ENCODE results near the gene CALD1.

The CALD1 gene

DNA sequence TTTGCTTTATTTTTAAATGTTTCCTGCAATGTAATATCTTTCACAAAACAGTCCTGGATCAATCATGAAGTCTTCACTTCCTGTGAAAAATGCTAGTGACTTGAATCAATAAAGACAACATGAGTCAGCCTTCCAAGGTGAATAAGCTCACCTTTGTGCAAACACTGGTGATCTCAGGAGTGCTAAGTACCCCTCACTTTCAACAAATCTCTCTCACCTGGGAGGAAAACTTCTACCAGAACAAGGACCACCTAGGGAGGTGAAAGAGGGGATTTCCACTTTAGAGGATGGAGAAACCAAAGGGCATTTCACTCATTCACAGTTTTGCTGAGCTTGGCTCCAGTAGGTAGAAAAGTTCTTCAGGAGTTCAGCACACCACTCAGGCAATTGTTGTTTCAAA is 64.8 kb downstream of the CALD1 start:
- intact Hi-C loops (cut with DNase I) = no loop called here
- DNase-seq = no peak

DNA sequence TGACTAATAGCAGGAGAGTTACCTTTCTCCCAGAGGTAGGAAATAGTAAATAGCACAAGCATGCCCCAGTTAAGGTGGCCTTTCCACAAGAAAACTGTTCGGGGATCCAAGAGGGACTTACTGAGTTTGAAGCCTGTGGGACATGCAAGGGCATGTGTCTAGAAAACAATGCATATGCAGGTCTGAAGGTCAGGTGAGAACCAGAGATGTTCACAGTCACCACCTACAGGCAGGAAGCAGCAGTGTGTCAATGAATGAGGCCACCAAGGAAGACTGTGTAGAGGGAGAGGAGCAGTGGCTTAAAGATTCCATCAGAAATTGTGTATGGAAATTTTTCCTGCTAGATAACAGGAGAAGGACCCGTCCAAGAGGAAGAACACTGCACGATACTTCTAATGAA is 66.0 kb downstream of the CALD1 start:
- DNase-seq = no peak
- intact Hi-C loops (cut with DNase I) = no loop called here

DNA sequence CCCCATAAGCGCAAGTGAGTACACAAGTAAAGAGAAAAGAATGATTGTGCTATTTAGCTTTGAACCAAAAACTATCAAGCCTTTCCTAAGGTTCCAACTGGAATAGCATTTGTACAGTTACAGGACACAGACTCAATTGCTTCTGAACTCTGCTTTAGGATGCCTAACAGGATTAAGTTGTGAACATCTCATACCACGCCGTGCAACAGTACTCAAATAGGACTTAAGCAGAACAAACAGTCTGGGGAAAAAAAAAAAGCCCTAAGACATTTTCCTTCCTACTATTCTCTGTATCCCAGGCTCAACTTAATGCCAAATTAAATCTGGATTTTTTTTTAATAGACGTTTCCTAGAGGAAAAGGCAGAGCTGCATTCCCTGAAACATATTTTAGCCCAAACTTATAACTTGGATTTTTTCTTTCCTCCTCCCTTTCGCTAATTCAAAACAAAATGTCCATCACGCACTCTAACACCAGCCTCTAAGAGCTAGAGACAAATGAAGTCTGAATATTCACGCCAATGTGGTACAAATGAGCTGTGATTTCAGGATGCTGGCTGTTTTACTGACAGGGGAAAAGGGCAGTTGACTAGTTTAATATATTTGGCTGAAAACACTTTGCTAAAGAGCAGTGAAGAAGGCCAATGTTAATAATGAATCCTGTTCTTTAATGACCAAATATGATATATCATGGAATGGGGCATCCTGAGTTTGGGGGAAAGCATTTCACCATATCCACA is 68.6 kb downstream of the CALD1 start:
- no peak for DNase-seq
- intact Hi-C loops (cut with DNase I) = no loop called here

DNA sequence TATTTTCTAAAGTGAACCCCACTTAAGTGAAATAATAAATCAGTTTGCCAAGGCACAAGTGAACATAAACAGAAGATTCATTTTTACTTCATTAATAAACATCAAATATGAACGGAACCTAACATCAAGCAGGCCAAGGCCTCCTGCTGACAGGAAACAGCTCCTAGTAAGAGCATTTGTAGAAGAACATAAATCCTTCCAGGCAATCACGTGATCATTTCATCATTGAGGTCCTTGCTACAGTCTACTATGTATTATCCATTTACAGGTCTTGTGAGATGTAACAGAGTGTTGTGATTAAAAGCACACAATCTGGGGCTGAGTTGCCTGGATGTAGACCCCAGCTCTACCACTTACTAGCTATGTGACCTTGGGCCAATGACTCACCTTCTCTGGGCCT is 70.6 kb downstream of the CALD1 start:
- intact Hi-C loops (cut with DNase I) = no loop called here
- no peak for DNase-seq

DNA sequence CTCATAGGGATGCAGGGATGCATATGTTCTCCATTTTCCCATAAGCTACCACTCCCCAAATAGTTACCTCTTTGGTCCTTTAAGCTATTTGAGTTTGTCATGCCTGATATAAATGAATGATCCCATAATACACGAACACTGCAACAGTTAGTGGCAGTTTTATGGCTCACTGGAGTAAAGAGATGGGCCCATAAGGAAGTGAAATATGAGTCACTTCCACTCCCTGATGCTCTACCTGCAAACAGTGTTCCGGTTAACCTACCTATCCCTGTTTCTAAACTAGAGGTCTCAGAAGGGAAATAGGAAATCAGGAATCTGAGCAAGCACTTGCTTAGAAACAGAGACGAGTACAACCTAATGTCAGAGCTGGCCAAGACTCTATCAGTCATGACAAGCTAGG is 71.7 kb downstream of the CALD1 start:
- DNase-seq = no peak
- intact Hi-C loops (cut with DNase I) = no loop called here

DNA sequence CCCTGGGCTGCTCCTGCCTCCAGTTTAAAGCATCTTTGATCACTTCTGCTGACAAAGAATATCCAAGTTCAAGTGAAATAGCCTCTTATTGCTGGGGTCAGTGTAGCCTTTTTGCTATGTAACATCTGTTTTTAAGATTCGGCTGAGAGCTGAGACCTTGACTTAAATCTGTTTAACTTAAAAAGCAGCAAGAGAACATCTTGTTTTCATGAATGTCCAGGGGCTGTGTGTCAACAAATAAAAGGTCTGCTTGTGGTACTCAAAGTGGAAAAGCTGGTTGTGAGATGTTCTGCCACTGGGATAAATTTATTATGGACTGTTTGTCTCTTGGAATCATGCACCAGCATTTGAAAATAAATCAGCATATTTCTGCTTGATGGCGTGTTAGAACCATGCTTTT is 73.2 kb downstream of the CALD1 start:
- intact Hi-C loops (cut with DNase I) = no loop called here
- DNase-seq = no peak

DNA sequence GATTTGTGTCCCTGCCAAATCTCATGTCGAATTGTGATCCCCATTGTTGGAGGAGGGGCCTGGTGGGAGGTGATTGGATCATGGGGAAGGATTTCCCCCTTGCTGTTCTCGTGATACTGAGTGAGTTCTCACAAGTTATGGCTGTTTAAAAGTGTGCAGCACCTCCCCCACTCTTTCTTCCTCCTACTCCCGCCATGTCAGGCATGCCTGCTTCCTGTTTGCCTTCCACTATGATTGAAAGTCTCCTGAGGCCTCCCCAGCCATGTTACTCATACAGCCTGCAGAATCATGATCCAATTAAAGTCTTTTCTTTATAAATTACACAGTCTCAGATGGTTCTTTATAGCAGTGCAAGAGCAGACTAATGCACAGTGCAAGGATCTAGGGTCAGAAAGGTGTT is 75.4 kb downstream of the CALD1 start:
- no peak for DNase-seq
- intact Hi-C loops (cut with DNase I) = no loop called here

DNA sequence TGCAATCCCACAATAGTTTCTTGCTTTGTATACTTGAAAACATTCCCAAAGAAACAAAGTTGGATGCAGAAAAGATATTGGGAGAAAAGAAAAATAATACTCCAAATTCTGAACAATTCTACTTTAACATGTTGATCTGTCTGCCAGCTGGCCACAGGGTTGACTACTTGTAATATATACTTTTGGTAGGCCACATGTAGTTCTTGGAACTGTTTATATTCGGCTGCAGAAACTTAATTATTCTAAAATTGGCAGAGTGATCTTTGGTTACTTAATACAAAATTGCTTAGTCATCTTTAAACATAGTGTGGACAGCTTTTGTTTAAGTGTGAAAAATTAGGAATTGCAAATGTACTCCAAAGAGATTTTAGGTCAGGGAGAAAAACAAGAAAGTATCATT is 76.0 kb downstream of the CALD1 start:
- DNase-seq = no peak
- intact Hi-C loops (cut with DNase I) = no loop called here

DNA sequence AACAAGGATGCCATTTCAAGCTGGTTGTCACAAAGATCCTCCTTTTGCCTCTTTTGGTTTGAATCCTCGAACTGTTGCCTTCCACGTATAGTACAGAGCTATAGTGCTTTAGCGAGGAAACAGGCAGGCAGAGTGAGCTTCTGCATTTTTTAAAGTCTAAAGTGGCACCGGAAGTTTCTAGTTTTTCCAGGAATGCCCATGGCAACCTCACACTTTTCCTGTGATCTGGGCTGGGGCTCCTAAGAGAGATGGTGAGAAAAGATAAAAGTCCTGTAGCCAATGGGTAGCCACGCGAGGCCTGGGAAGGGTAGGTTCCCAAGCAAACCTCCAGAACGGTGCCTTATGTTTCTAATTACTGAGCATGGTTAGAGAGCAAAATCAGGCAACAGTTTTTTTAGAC is 76.7 kb downstream of the CALD1 start:
- intact Hi-C loops (cut with DNase I) = no loop called here
- DNase-seq = no peak

DNA sequence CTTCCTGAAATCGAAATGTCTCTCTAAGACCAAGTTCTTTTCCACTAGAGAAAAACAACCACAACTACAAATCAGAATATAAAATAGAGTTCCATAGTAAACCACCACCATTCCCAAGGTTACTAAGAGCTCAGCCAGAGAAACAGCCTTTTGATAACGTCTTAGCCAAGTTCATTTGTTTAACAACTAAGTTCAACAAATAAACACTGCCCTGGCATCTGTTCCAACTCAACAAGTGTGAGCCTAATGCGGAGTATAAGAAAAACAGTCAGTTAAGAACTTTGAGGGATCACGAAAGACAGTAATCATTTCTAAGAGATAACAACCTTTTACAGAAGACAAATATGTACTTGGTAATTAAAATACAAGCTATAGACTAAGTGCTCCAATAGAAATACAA is 77.3 kb downstream of the CALD1 start:
- DNase-seq = no peak
- intact Hi-C loops (cut with DNase I) = no loop called here

DNA sequence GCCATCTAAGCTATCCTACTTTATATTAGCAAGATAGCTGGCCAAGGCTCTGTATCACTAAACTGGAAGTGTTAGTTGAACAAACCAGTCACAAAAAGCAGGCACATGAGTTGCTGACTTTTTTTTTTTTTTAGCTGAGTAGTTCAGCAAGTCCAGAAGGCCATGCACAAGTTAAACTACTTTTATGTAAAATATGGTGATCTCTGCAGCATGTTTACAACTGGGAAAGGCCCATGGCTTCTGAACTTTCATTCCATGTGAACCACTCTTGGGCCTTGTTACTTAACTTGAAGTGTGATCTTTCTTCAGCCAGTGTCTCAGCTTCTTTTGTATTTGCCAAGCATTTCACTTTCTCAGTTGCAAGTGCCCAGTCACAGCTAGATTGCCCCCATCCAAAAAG is 78.5 kb downstream of the CALD1 start:
- intact Hi-C loops (cut with DNase I) = no loop called here
- no peak for DNase-seq

DNA sequence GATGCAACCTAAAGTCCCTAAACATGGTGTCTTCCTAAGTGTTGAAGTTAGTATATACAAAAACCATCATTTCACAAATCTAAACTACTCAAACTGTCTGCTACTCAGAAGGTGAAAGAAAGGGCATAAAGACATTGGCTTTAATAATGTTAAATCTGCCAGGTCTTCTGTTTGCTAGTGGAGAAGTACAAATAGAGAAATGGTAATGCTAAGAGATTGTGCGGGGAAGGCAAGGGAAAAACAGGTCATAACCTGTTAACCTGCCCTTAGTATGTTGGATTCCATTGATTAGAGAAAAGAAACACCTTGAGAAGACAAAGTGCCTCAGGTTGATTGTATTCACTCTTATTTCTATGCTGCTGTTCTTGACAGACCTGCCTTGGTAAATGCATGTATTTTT is 80.3 kb downstream of the CALD1 start:
- intact Hi-C loops (cut with DNase I) = no loop called here
- no peak for DNase-seq

DNA sequence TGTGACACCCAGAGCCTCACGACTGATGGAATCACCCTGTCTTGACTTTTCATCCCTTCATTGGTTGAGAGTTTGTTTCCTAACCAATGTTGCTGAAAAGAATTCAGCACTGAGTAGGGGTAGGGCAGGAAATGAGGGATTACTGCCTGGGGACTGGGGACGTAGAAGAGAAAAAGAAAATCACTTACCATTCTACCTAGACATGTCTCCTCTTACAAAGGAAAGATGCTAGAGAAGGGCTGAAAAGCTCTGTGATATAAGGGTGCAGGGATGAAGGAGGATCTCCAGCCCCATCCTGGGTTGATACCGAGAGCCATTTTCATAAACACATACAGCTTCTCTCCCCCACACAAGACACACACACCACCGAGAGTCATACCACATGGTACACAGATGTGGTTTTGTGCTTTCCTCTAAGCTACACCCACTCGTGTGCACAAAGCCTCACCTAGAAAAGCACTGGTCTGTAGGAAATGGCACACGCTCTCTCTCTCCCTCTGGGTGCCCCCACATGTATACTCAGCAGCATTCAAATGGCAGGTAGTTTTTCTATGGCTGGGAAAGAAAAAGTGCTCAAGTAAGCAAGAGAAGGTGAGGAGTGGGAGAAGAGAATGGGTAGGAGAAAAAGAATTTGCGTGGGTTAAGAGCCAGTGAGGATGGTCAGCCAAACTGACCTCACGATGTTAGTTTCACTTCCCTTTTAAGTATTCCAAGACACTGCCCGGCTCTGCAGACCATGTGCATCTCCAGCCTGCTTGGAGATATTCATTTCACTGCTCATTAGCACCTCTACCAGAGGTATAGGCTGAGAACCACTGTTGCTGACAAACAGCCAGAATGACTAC is 85.8 kb downstream of the CALD1 start:
- DNase-seq = peak in 1 of 42 donors; percentile 9
- intact Hi-C loops (cut with DNase I) = no loop called here

DNA sequence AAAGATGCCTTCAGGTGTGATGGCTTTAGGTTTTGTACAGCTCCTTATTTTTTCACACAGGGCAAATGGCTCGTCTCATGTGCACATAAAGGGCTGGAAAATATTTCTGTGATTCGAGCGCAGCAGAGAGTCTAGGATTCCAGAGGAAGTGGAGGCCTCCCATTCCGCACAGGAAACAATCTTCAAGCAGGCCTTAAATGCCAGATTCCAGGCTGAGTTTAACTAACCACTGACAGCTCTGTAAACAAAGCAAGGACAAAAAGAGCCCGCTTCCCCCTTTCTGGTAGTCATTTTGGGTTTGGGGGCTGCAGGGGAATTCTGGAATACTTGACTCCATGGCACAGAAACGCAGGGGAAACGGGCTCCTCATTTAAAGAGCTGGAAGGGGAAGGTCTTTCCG is 87.2 kb downstream of the CALD1 start:
- DNase-seq = no peak
- intact Hi-C loops (cut with DNase I) = no loop called here

DNA sequence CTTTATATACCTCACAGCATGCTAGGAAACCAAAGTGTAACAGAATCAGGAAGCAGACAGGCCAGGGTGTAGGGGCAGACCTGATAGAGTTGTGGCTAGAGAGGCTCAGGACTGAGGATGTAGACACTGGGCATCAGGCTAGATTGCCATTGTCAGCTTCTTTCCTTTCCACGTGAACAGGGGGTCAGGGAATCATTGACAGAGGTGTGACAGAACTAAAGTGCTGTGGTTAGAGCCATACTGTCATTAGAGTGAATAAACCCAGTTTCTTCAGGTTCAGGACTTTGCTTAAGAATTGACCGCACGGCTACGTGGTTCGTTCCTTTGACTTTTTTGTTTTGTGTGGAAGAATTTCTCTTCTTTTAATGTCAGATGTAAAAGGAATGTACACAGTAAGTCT is 90.7 kb downstream of the CALD1 start:
- no peak for DNase-seq
- intact Hi-C loops (cut with DNase I) = no loop called here

DNA sequence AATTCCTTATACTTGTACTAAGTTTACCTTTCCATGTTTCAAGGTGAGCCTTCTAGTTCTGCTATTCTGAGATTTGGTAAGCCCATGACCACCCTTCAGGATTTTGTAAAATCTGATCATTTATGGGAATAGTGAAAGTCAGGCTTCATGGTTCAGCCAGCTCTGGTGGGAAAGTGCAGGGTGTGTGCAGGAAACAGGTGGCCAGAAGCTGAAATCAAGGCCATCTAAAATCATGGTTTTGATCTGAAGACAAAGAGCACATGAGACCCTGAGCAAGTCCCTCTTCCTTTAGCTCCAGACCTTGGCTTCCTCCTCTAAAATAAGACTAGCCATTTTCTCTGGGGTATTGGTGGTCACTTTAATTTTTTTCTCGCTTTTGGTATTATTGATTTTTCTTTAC is 91.3 kb downstream of the CALD1 start:
- no peak for DNase-seq
- intact Hi-C loops (cut with DNase I) = no loop called here

DNA sequence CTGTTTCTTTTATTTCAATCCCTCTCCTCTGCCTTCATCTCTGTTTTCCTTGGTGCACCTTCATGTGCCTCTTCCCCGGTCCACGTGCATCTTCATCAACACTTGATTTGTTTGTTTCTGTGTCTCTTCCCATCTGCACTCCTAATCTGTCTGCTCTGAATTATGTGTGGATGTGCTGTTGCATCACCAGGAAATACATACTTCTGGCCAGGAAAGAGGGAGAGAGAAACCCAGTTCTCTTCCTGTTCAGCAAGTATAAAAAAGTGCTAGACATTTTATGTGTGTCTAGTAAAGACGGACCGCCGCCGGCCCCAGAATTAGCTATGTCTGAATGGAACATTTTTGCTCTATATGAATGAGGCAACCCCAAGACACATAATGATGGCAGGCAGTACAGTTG is 93.8 kb downstream of the CALD1 start:
- no peak for DNase-seq
- intact Hi-C loops (cut with DNase I) = no loop called here

DNA sequence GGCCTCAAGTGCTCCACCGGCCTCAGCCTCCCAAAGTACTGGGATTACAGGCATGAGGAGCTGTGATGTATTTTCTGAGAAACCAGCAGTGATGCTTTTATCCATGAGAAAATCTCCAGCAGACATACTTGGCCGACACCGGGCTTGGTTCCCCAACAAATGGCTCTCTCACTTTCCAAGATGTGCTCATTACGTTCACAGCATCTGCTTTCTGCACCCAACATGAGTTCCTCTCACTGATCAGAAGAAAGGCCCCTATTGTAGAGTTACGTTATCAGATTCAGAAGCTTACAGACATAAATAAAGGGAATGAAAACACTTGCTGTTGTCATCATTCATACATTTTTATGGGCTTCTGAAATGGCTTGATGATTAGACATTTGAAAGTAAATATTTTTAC is 95.0 kb downstream of the CALD1 start:
- DNase-seq = no peak
- intact Hi-C loops (cut with DNase I) = no loop called here

DNA sequence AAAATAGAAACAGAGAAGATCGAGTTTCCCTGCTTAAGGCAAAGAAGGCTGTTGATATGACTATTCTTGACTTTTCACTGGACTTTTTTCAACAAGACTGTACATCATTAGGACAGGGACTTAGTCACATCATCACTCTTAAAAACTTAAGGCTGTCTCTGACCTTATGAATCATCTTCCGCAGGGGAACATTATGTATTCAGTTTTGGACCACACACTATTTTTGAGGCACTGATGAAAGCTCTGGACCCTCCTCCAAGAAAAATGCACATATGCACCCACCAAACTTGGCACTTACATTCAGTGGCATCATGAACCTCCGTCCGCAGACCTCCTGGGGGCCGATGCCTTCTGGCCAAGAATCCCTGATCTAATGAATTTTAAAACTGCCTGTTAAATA is 96.4 kb downstream of the CALD1 start:
- intact Hi-C loops (cut with DNase I) = no loop called here
- no peak for DNase-seq

DNA sequence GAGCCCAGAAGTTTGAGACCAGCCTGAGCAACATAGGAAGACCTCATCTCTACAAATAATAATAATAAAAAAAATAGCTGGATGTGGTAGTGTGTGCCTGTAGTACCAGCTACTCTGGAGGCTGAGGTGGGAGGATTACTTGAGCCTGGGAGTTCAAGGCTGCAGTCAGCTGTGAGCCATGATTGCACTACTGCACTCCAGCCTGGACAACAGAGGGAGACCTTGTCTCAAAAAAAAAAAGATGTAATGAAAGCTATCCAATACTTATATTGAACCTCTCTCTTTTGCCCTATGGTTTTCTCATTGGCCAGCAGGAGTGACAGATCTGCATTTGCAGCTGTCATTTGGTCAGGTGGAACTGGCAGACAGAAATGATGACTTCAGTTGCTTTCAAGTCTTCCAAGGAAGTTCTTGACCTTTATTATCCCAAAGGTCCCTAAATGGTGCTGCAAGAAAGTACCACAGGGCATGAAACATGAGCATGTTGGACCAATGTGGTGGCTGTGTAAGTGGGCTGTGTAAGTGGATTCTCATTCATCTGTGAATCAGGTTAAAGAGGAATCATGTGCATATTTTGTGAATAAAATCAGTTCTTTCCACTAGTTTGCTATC is 99.4 kb downstream of the CALD1 start:
- intact Hi-C loops (cut with DNase I) = no loop called here
- no peak for DNase-seq
